NOMO-1 treated with dmso at 0.1 percent for 144 hours (cell line): ENCODE data around the gene CDK2AP2.
A peak's percentile ranks its signal among the peaks of the same experiment; 100 is the strongest.
"Not testable (repeated sequence)": the region's sequence is repeated elsewhere in the genome, so short reads cannot be mapped to it uniquely, and the experiment has no call there.

ENCODE experiments used
- DNase-seq: peaks from one replicate; lab custom pipeline; 2025; ENCODE audit not compliant: unreplicated experiment; lab: John Stamatoyannopoulos, UW

The CDK2AP2 gene

DNA sequence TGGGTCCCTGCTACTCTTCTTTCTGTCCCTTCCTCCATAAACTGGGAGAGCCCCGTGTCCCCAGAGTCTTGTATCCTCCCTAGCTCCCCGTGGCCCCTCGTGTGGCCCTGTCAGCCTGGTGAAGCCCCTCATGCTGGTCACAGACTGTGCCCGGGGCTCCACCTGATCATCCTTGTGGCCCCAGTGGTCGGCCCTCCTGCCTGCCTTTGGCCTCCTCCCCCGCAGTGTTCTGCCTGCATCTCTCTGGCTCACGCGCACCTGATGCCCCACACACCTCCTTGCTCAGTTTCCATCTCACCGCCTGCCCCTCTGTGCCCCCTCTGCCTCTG, 16.5 kb upstream of the CDK2AP2 start:
- DNase-seq: no peak

DNA sequence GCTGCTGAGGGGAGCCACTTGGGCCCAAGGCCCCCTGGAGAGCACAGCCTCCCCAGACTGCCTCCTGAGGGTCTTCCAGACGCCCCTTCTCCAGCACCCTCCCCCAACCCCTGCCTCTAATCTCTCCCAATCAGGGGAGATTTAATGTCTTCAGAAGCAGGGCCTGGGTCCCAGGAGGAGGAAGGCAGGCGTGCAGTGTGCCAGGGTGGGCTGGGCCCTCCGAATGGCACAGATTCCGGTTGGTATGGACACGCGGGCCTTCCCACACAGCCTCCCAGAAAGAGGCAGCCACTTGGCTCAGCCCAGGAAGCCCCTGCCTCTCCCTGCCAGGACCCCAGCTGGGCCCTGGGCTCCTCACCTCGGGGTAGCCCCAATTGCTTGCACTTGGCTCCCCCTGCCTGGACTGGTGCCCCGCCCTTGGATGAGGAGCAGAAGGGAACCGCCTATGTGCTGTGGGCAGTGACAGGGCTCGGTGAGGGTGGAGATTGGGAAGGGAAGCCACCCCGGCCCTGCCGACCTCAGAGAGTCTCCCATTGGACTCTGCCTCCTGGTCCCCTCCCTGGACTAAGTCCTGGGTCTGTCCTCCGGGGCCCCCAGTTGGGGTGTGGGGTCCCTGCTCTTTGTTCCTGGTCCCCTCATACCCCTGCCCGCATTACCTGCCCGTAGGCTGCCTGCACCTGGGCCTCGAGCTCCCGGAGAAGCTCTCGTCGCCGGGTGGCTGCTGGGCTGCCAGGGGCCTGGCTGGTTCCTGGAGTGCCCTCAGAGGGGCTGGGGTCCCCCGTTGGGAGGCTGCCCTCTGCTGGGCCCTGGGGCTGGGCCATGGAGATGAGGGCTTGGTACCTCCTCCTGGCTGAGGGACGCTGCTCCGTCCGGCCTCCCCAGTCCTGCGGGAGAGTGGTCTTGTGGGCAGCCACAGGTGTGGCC, 15.9 kb upstream of the CDK2AP2 start:
- DNase-seq: no peak

DNA sequence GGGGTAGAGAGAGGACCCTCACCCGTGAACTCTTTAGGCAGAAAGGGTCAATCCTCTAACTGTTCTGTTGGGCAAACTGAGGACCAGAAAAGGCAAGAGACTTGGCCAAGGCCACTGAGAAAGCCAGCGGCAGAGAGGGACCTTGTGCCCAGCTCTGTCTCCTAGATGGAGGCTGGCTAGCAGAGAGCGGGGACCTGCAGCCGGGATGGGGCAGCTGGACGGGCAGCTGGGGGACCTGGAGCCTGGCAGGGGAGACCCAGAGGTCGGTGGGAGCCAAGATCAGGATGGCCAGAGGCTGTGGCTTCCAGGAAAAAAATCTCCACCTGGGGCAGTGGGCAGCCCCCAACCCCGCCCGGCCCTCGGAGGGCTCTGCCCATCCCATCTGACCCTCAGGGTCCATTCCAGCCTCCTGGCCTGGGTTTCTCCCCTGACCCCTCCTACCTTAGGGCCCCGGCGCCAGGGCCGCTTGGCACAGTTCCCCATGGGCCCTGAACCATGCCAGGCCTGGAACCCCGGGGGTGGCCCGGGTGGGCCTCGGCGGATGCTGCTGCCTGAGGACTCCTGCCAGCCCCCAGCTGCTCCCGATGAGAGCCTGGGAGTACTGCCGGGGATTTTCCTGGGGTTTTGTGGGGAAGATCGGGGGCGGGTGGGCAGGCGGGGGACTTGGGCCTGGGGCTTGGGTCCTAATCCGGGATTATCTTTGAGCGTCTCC, 15.0 kb upstream of the CDK2AP2 start, which contains the start of gene CABP2:
Gene CABP2, minus strand, starts transcription at position 603 of the 712 bp plus-strand sequence. Its CDS starts 120 bp downstream, at position 483.
- DNase-seq: no peak

DNA sequence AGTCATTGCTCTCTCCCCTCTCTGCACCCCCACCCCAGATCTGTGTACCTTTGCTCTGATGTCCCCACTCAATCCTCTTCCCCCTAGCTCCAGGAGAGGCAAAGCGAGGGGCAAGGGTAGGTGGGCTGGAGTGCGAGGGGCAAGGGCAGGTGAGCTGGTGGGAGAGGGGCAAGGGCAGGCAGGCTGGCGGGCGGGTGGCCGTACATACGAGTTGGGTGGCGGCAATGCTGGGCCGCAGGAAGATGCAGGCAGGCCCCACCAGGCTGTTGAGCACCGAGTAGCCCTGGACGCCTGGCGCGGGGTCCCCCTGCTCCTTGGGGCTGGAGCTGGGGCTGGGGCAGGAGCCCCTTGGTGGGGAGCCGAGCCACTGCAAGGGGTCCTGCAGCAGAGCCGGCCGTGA, 14.4 kb upstream of the CDK2AP2 start:
- no peak for DNase-seq

DNA sequence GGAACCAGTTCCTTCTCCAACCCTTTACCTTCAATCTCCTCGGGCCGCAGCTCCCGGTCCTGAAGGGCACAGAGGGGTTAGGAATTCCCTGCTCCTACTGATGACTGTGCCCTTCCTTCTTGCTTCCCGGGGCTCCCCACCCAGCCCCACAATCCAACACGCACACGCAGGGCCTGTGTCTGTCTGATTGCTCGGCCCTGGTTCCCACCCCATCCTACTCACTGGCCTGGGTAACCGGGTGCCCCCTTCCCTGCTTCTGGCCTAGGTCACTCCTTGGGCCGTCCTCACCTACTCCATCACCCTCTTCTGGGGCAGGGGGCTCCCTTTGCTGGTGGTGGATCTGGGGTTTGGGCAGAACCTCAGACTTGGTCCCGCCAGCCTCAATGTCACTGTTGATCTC, 14.0 kb upstream of the CDK2AP2 start:
- no peak for DNase-seq

DNA sequence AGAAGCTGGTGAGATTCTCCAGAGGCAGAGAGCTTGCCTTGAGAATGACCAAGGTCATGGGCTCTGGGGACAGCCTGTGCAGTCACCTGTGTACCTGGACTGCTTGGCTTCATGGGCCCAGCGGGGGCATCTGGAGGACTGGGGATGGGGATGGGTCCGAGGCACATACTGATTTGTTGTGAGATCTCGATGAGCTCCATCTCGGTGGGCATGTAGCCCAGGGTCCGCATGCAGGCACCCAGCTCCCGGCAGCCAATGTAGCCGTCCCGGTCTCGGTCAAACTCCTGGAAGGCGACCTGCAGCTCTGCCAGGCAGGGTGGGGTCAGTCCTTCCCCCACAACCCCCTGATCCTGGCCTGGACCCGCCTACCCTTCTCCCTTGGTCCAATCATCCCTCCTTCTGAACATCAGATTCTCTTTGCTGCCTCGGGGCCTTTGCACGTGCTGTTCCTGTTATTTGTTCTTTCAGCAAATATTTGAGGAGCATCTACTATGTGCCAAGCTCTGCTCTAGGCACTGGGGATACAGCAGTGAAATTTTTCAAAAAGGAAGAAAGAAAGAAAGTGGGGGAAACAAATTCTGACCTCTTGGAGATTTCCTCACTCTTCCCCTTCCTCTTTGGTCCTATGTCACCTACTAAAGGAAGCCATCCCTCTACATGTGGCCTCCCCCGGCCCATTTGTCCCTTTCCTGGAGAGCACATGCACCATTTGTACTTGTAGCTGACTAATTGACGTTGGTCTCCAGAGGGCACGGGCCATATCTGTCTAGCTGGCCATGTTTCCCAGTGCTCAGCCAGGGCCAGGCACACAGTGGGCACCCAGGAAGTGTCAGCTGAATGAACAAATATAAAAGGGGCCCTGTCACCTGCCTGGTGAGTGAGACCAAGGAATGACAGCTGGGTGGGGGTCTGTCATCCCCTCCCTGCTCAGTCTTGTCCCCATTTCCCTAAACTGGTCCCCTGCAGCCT, 13.2 kb upstream of the CDK2AP2 start:
- no peak for DNase-seq

DNA sequence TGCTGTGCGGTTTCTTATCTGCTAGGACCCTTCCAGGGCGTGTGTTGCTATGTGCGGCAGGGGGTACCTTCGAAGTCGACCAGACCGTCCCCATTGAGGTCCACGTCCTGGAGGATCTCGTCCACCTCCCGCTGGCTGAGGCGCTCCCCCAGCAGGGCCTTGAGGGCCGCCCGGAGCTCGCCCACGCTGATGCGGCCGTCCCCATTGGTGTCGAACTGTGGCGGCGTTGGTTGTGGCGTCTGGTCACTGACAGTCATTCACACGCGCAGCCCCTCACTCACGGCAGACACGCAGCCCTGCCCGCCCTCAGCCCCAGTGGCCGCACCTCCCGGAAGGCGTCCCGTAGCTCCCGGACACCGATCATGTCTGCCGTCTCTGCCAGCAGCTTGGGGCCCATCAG, 11.8 kb upstream of the CDK2AP2 start:
- DNase-seq: no peak

DNA sequence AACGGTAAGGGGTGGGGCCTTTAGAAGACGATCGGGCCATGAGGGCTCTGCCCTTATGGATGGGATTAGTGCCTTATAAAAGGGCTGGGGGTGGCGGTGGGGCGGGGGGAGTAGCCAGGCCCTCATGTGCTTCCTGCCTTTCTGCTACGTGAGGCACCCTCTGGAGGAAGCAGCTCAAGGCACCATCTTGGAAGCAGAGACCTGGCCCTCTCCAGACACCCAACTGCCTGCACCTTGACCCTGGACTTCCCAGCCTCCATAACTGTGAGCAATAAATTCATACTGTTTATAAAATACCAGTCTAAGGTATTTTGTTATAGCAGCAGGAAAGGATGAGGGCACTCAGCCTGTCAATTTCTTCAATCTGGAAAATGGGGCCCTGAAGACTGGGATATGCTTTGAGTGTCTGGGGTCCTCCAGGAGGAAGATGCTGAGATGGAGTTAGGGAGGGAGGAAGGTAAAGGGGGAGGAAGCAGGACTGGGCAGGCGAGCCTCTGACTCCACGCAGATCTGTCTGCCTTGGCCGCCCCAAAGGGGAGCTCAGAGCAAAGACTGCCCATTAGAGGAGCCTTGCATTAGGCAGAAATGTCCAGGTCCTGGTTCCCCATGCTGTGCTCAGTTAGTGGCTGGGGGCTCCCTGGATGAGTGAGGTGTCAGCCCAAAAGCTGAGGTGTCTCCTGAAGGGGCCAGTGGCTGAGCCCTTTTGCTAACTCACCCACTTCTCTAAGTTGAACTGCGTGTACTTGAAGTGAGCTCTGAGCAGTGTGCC, 10.0 kb upstream of the CDK2AP2 start:
- DNase-seq: no peak

DNA sequence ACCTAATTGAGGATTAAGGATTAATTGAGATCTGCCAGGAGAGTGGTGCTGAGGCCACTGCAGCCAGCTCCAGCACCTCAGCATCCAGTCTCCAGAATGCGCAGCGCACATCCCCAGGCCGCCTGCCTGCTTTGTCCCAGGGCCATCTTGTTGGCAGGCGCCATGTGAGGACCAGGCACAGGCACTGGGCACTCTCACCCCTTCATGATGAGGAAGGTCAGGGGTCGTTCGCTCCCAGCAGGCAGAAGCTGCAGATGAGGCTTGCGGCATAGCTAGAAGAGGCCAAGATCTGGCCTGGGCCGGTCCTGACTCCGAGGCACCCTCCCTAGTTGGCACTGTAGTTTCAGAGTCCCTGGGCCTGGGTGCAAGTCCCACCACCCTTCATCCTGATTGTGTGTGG, 8.8 kb upstream of the CDK2AP2 start:
- no peak for DNase-seq

DNA sequence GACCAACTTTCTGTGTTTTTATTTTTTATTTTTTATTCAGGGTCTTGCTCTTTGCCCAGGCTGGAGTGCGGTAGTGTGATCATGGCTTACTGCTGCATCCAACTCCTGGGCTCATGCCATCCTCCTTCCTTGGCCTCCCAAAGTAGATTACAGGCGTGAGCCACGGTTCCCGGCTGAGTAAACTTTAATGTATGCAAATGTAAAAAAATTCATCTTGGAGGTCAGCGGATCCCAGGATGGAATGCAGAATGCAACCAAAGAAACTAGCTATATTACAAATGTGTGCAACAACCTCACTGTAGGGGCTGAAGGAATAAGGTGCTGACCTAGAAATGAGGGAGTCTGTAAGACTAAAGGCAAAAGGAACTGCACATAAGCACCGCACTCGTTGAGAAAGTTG, 6.2 kb upstream of the CDK2AP2 start:
- no peak for DNase-seq

DNA sequence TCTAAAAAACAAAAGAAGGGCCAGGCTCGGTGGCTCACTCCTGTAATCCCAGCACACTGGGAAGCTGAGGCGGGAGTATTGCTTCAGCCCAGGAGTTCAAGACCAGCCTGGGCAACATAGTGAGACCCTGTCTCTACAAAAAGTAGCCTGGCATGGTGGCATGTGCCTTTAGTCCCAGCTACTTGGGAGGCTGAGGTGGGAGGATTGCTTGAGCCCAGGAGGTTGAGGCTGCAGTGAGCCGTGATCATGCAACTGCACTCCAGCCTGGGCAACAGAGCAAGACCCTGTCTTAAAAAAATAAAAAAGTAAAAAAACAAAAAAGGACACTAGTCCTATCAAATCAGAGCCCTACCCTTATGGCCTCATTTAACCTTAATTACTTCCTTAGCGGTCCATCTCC, 3.6 kb upstream of the CDK2AP2 start:
- DNase-seq: not testable (repeated sequence)

DNA sequence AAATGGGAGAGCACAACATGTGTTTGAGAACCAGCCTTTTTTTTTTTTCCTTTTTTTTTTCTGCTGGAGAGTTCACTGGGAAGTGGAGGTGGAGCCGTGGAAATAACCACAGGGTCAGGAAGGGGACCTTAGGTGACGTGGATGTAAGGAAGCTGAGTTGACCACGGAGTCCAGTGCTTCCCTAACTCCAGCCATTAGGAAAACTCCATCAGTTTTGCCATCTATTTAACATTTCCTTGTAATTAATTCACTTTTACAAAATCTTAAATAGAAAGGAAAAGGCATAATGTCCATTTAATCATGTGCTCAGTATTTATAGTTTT, 2.0 kb upstream of the CDK2AP2 start:
- no peak for DNase-seq

DNA sequence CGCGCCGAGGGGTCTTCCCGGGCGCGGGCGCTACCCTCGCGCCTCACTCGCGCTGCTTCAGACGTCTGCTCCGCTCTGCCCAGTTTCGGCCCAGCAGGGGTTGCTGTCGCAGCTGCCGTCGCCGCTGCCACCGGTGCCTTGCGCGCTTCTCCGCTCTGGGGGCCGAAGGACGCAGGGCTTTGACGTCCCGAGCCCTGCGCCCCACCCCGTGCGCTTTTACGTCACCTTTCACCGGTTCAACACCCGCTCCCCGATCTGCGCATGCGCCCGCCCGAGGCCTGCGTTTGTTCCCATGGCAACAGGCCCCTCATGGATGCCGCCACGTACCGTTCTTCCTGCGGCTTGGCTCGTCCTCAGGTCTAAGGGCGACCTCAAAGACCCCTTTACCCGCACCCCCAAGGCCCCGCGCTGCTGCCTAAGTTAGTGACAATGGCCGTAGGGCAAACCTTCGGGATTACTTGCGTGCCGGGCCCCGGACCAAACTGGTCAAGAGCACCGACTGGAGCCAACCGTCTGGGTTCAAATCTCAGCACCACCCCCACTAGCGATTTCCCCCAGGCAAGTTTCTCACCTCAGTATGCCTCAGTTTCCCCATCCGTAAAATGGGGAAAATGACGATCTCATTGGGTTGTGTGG, 642 bp upstream of the CDK2AP2 start:
- peak; percentile 98 for DNase-seq

DNA sequence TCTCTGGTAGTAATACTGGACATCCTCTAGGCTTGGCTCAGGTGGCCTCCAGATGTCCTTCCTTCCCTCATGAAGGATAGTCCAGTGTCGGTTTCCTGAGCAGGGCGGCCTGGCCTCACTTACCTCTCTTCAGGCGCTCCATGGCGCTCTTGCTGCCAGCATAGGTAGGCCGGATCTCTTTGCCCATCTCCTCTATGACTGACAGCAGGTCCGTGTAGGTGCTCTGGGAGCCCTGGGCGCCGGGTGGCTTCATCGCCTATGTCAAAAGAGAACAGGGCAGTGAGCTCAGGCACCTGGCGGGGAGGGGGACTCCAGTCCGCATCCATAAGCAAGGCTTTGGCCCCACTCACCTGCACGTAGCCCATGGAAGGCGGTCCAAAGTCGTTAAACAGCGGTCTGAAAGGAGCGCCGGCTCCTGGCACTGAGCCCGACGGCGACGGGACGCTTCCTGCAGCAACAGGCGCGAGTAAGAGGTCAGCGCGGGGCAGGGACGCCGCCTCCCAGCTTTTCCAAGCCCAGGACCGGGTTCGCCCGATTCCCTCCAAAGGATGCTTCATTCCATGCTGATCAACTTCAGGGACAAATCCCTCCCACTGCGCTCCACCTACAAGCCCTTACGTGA, 609 bp downstream of the CDK2AP2 start:
- DNase-seq: no peak

DNA sequence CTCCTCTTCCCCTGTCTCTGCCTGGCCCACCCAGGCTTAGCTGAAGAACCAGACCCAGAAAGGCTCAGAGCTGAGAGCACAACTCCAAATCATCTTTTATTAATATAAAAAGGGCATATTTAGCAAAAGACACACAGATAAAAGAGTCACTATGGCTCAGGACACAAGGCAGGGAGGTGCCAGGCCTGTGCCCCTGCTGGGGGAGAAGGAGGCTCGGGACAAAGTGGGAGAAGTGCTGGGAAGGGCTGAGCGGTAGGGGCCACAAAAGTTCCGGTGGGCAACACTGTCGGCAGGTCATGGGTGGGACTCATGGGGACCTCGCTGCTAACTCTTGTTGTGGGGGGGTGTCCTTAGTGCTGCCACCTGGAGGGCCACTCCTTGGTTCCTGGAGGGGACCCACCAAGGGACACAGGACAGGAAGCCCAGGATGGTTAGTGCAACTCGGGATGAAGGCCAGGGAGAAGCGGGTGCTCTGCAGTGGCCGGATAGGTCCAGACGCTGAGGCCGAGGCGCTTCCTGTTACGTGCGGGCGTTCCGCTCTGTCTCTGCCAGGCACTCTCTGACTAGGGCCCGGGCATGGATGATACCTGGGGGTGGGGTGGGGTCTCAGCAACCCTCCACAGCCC, 1.4 kb downstream of the CDK2AP2 start:
- DNase-seq: no peak

DNA sequence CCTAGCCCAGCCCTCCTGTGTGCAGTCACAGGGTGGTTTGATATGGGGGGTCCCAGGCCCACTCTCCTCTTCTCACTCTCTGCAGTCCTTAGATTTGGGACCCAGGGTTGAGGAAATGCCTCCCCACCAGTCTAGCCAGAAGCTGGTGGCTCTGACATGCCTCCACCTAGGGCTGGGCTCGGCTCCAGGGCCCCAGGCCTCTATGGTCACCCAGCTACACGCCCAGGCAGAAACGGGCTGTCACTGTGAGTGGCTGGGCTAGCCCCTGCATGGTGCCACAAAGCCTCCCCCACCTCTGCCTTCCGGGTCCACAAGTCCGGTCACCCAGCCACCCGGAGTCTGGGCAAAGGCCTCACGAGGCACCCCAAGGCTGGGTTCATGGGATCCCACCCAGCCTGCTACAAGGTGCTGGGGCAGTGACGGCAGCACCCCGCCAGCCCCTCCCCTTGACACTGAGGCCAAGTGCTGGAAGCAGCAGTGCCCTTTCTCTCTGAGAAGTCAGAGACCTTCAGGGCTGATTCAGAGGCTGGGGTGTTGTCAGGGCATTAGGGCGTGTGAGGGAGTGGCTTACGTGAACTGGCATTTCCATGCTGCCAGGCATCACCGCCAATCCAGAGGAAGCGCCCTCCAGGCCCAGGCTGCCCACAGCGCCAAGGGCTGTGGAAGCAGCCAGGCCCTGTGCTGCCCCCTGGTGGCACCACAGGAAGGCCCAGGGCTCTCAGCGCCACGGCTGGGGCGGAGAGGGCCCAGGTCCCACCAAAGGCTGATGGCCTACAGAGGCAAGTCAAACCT, 2.2 kb downstream of the CDK2AP2 start:
- DNase-seq: peak; percentile 90

DNA sequence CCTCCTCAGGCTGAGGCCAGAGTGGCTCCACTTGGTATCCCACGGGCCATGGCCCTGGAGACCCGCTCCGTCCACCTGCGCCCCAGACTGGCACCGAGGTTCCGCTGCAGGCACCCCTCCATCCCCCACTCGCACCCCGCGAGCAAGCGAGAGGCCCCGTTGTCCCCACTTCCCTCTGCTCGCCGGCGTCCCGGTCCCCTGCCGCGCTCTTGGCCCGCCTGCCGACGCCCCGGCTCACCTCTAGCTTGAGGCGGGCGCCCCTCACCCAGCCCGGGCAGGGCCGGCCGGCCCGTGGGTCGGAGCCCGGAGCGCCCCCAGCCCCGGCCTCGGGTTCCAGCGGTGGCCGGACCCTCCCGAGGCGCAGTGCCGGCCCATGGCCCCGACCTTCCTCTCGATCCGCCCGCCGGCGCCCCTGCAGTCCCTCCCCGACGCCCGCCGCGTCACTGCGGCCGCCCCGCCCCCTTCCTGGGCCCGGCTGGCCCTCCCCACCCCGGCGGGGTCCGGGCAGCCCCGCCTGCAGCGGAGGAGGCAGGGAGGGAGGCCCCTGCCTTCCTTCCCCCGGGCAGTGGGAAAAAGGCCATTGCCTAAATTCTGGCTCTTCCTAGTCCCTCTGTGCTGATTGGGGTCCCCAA, 2.9 kb downstream of the CDK2AP2 start, which contains the start of gene PITPNM1:
Gene PITPNM1, minus strand, starts transcription at position 414 of the 632 bp plus-strand sequence. CDS start 1,183 bp downstream, outside the sequence.
- DNase-seq: peak; percentile 8
